SH-SY5Y (cell line): ENCODE measurements around the gene FBXO17.

Experiments
- GATA2 ChIP-seq: IDR thresholded peaks from 2 replicates; pipeline ENCODE4 v1.6.1; 2011; ENCODE audit warnings: mild to moderate bottlenecking, low read depth, low read length
- GATA3 ChIP-seq: IDR thresholded peaks from 2 replicates; pipeline ENCODE4 v1.6.1; 2011; ENCODE audit warnings: low read depth, mild to moderate bottlenecking, low read length, moderate library complexity

DNA sequence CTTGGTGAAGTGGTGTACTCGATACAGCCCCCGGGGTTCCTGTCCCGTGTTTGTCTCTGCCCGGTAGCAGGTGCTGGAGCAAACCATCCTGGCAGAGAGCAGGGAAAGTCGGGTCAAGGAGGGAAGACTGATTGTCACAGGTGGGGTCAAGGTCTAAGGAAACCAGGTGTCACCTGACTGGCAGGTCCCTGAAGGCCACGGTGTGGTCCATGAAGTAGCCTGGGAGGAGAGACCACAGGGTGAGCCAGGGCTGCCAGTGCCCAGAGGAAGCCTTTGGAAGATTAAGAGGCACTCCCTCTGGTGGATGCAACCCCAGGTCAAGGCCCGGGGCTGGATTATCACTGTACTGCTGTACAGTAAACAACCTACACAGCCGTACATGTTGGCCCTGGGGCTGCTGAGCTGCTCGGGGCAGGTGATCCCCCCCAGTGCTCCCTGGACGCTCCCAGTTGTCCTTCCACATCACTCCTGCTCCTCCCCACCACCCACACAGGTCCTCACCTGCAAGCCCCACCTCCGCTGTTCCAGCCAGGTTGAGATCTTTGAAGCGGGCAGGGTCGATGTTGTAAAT is 57.5 kb downstream of the FBXO17 start:
- TF ChIP-seq GATA2: no peak
- TF ChIP-seq GATA3: no peak
